GM12872 (cell line): ENCODE measurements around the gene DENND1A.

Experiments used
- CTCF ChIP-seq: IDR thresholded peaks from 3 replicates; pipeline ENCODE4 v1.5.1; 2011; ENCODE audit warnings: low read depth, mild to moderate bottlenecking, low read length, moderate library complexity; ENCODE audit not compliant: insufficient read depth

The DENND1A gene

GRCh38 chr9:123337971-123338370, 592.0 kb downstream of the DENND1A start:
- TF ChIP-seq CTCF: no peak

GRCh38 chr9:123336959-123337358, 593.0 kb downstream of the DENND1A start:
- no peak for TF ChIP-seq CTCF

- TF ChIP-seq CTCF: no peak
These were observed 593.5 kb downstream of the DENND1A start for GRCh38 chr9:123336449-123336848.

- TF ChIP-seq CTCF: no peak
These were observed 594.0 kb downstream of the DENND1A start for GRCh38 chr9:123335986-123336329.

- TF ChIP-seq CTCF: no peak
These were observed 594.5 kb downstream of the DENND1A start for GRCh38 chr9:123335193-123335985.

GRCh38 chr9:123334639-123335038, 595.3 kb downstream of the DENND1A start:
- no peak for TF ChIP-seq CTCF

GRCh38 chr9:123331346-123332060, 598.4 kb downstream of the DENND1A start:
- no peak for TF ChIP-seq CTCF
